C4-2B (cell line): ENCODE results near the gene EFHC2.
"Not testable (repeated sequence)": the region's sequence is repeated elsewhere in the genome, so short reads cannot be mapped to it uniquely, and the experiment has no call there.

ENCODE experiments used
- ZFX ChIP-seq: fragments of 450-650 bp; IDR thresholded peaks from 2 replicates; pipeline ENCODE4 v1.6.1; 2017
- TF ChIP-seq, protein P1 (sequence below): fragments of 450-650 bp; conservative IDR thresholded peaks from 2 replicates; pipeline ENCODE4 v1.5.1; 2017; ENCODE audit warnings: mild to moderate bottlenecking

DNA sequence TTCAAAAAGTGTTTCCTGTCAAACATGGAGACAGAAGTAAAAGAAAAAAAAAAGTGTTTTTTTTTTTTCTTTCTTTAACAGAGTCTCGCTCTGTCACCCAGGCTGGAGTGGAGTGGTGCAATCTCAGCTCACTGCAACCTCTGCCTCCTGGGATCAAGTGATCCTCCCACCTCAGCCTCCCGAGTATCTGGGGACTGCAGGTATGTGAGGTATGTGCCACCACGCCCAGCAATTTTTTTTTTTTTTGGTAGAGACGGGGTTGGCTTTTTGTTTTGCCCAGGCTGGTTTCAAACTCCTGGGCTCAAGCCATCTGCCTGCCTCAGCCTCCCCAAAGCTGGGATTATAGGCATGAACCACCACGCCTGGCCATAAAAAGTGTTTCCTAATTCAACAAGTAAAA lies 155.6 kb downstream of the EFHC2 start:
- TF ChIP-seq, protein P1, sequence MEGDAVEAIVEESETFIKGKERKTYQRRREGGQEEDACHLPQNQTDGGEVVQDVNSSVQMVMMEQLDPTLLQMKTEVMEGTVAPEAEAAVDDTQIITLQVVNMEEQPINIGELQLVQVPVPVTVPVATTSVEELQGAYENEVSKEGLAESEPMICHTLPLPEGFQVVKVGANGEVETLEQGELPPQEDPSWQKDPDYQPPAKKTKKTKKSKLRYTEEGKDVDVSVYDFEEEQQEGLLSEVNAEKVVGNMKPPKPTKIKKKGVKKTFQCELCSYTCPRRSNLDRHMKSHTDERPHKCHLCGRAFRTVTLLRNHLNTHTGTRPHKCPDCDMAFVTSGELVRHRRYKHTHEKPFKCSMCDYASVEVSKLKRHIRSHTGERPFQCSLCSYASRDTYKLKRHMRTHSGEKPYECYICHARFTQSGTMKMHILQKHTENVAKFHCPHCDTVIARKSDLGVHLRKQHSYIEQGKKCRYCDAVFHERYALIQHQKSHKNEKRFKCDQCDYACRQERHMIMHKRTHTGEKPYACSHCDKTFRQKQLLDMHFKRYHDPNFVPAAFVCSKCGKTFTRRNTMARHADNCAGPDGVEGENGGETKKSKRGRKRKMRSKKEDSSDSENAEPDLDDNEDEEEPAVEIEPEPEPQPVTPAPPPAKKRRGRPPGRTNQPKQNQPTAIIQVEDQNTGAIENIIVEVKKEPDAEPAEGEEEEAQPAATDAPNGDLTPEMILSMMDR, result not testable (repeated sequence)
- TF ChIP-seq ZFX, result not testable (repeated sequence)
